Neural cell (in vitro differentiated cells): ENCODE measurements around the gene MYOG. TPM values are rescaled to one million over a fixed set of nuclear protein-coding genes. Genes with fewer than 3 reads are reported as not detected.

Experiments
- H2AFZ ChIP-seq: fragments of 200-600, 300-800 bp; sonication (generic), shearing (Covaris generic); 2 replicates; pipeline ENCODE4 v1.6.0; 2014; ENCODE audit warnings: low read depth, mild to moderate bottlenecking, antibody characterized with exemption, low read length, moderate library complexity
- H3F3A ChIP-seq: fragments of 200-600 bp; shearing (Covaris generic); 2 replicates; pipeline ENCODE4 v1.6.1; 2016; ENCODE audit warnings: mild to moderate bottlenecking, moderate library complexity, mixed read lengths, antibody characterized with exemption, low read length; ENCODE audit not compliant: insufficient read depth, poor library complexity, severe bottlenecking
- H3K27ac ChIP-seq: fragments of 200-600, 300-800 bp; sonication (generic), shearing (Covaris generic); 2 replicates; pipeline ENCODE4 v1.5.1; 2014; ENCODE audit warnings: mild to moderate bottlenecking, low read length, moderate library complexity
- H3K27me3 ChIP-seq: fragments of 300-800, 200-600 bp; sonication (generic), shearing (Covaris generic); 2 replicates; pipeline ENCODE4 v1.6.0; 2014; ENCODE audit warnings: mild to moderate bottlenecking, low read depth, low read length, moderate library complexity; ENCODE audit not compliant: insufficient read depth
- H3K36me3 ChIP-seq: fragments of 300-800, 200-600 bp; sonication (generic), shearing (Covaris generic); 2 replicates; pipeline ENCODE4 v1.5.1; 2014; ENCODE audit warnings: mild to moderate bottlenecking, antibody characterized with exemption, low read length, moderate library complexity; ENCODE audit not compliant: insufficient read depth
- H3K4me2 ChIP-seq: fragments of 300-800, 200-600 bp; sonication (generic), shearing (Covaris generic); 2 replicates; pipeline ENCODE4 v1.6.0; 2014; ENCODE audit warnings: mild to moderate bottlenecking, low read length
- H3K4me3 ChIP-seq: fragments of 300-800, 200-600 bp; sonication (generic), shearing (Covaris generic); 2 replicates; pipeline ENCODE4 v1.5.1; 2014; ENCODE audit warnings: mild to moderate bottlenecking, low read length, moderate library complexity
- H3K79me2 ChIP-seq: fragments of 200-600 bp; shearing (Covaris generic); replicated peaks from 2 replicates; pipeline ENCODE4 v1.6.0; 2014; ENCODE audit warnings: mild to moderate bottlenecking, low read length, moderate library complexity; ENCODE audit not compliant: insufficient read depth
- H3K9ac ChIP-seq: fragments of 300-800, 200-600 bp; sonication (generic), shearing (Covaris generic); 2 replicates; pipeline ENCODE4 v1.6.1; 2016; ENCODE audit warnings: mild to moderate bottlenecking, low read length, mixed read lengths
- H3K9me2 ChIP-seq: fragments of 200-600 bp; shearing (Covaris generic); 2 replicates; pipeline ENCODE4 v1.6.1; 2016; ENCODE audit warnings: mild to moderate bottlenecking, low read length, mixed read lengths; ENCODE audit not compliant: insufficient read depth
- H3K9me3 ChIP-seq: fragments of 200-600, 300-800 bp; sonication (generic), shearing (Covaris generic); 2 replicates; pipeline ENCODE4 v1.6.1; 2016; ENCODE audit warnings: mild to moderate bottlenecking, mixed run types, low read length, moderate library complexity, mixed read lengths
- H4K20me1 ChIP-seq: fragments of 200-600 bp; shearing (Covaris generic); 2 replicates; pipeline ENCODE4 v1.6.1; 2016; ENCODE audit warnings: mild to moderate bottlenecking, mixed run types; ENCODE audit not compliant: insufficient read depth
- EP300 ChIP-seq: fragments of 450-650 bp; conservative IDR thresholded peaks from 2 replicates; pipeline ENCODE4 v1.6.1; 2014; ENCODE audit warnings: antibody characterized with exemption, mild to moderate bottlenecking, moderate library complexity; ENCODE audit not compliant: poor library complexity, severe bottlenecking
- EZH2 ChIP-seq: fragments of 200-600, 300-800 bp; shearing (Covaris generic), sonication (generic); IDR thresholded peaks from 2 replicates; pipeline ENCODE4 v1.6.1; 2014; ENCODE audit warnings: antibody characterized with exemption, low read length, borderline replicate concordance, mild to moderate bottlenecking; ENCODE audit not compliant: insufficient read depth, poor library complexity, severe bottlenecking
- MXI1 ChIP-seq: fragments of 450-650 bp; conservative IDR thresholded peaks from 2 replicates; pipeline ENCODE4 v1.6.1; 2014; ENCODE audit warnings: antibody characterized with exemption, mild to moderate bottlenecking; ENCODE audit not compliant: poor library complexity, severe bottlenecking
- POLR2AphosphoS5 ChIP-seq: IDR thresholded peaks from 2 replicates; pipeline ENCODE4 v1.6.1; 2012
- RAD21 ChIP-seq: fragments of 450-650 bp; conservative IDR thresholded peaks from 2 replicates; pipeline ENCODE4 v1.6.1; 2014; ENCODE audit warnings: antibody characterized with exemption, mild to moderate bottlenecking, moderate library complexity
- SMC3 ChIP-seq: fragments of 450-650 bp; conservative IDR thresholded peaks from 2 replicates; pipeline ENCODE4 v1.6.1; 2014; ENCODE audit warnings: antibody characterized with exemption, mild to moderate bottlenecking, moderate library complexity; ENCODE audit not compliant: poor library complexity
- TAF1 ChIP-seq: IDR thresholded peaks from 2 replicates; pipeline ENCODE4 v1.6.1; 2012; ENCODE audit warnings: low read depth
- polyA plus RNA-seq: library from polyadenylated mRNA; depleted of rRNA; stranded (reverse); fragments of >200 nt; gene quantifications from 2 replicates; pipeline ENCODE4 v1.2.3, GENCODE V29; 2014
- TF ChIP-seq, protein P1 (sequence below): fragments of 450-650 bp; IDR thresholded peaks from 2 replicates; pipeline ENCODE4 v1.5.1; 2014; ENCODE audit warnings: antibody characterized with exemption, mild to moderate bottlenecking, moderate library complexity; ENCODE audit not compliant: poor library complexity, severe bottlenecking
- TF ChIP-seq, protein P2 (sequence below): IDR thresholded peaks from 2 replicates; pipeline ENCODE4 v1.6.1; 2012; ENCODE audit warnings: borderline replicate concordance

MYOG gene
- polyA plus RNA-seq, 1 donor from 2014 or later = not detected

DNA sequence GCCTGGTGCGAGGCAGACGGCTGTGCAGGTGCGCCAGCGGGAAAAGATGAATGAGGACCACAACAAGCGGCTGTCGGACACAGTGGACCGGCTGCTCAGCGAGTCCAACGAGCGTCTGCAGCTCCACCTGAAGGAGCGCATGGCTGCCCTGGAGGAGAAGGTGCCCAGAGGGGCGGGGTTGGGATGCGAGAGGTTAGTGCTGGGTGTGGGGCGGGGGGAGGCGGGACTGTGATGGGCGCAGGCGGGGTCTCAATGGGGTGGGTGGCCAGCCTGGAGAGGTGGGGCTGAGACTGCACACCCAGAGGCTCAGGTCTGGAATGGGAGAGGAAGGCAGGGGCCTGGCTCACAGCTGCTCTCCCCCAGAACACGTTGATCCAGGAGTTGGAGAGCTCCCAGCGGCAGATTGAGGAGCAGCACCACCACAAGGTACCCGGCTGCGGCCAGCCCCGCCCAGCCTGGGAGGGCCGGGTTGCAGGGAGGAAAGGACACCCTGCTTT is 37.2 kb downstream of the MYOG start:
- H3K9me3 ChIP-seq = no peaks in the 10 kb centered on the region
- no peaks in the 10 kb centered on the region for H3K27me3 ChIP-seq
- H3K9ac ChIP-seq = no peak overlapping the region
- H3F3A ChIP-seq = no peaks in the 10 kb centered on the region
- no peak overlapping the region for H3K4me3 ChIP-seq
- H3K36me3 ChIP-seq = no peaks in the 10 kb centered on the region
- no peak overlapping the region for H2AFZ ChIP-seq
- H3K9me2 ChIP-seq = no peaks in the 10 kb centered on the region
- no peak overlapping the region for H3K4me2 ChIP-seq
- H3K79me2 ChIP-seq = no peaks in the 10 kb centered on the region
- H4K20me1 ChIP-seq = no peaks in the 10 kb centered on the region
- TF ChIP-seq EP300 (no peak), POLR2AphosphoS5 (no peak), MXI1 (no peak)
- H3K27ac ChIP-seq = no peak overlapping the region

DNA sequence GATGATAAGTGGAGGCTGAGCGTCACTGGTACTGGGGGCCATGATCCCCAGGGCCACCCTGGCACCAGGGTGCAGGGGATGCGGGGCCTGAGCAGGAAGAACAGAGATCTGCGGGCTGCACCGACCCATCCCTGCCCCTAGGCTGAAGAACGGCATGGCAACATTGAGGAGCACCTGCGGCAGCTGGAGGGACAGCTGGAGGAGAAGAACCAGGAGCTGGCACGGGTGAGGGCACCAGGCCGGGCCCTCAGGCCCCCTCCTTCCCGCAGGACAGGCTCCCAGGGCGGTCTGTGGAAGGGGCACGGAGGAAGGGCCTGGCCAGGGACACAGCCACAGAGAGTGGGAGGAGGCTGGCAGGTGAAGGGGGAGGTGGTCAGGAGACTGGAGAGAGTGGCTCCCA is 37.7 kb downstream of the MYOG start:
- H3F3A ChIP-seq = no peaks in the 10 kb centered on the region
- no peaks in the 10 kb centered on the region for H3K9me3 ChIP-seq
- no peak overlapping the region for H3K9ac ChIP-seq
- no peaks in the 10 kb centered on the region for H3K9me2 ChIP-seq
- H2AFZ ChIP-seq = no peak overlapping the region
- H3K4me3 ChIP-seq = no peak overlapping the region
- no peak overlapping the region for H3K27ac ChIP-seq
- no peaks in the 10 kb centered on the region for H3K79me2 ChIP-seq
- no peaks in the 10 kb centered on the region for H3K27me3 ChIP-seq
- no peak overlapping the region for H3K4me2 ChIP-seq
- no peaks in the 10 kb centered on the region for H4K20me1 ChIP-seq
- no peak for TF ChIP-seq RAD21
- no peak for TF ChIP-seq TAF1
- TF ChIP-seq, protein P1, sequence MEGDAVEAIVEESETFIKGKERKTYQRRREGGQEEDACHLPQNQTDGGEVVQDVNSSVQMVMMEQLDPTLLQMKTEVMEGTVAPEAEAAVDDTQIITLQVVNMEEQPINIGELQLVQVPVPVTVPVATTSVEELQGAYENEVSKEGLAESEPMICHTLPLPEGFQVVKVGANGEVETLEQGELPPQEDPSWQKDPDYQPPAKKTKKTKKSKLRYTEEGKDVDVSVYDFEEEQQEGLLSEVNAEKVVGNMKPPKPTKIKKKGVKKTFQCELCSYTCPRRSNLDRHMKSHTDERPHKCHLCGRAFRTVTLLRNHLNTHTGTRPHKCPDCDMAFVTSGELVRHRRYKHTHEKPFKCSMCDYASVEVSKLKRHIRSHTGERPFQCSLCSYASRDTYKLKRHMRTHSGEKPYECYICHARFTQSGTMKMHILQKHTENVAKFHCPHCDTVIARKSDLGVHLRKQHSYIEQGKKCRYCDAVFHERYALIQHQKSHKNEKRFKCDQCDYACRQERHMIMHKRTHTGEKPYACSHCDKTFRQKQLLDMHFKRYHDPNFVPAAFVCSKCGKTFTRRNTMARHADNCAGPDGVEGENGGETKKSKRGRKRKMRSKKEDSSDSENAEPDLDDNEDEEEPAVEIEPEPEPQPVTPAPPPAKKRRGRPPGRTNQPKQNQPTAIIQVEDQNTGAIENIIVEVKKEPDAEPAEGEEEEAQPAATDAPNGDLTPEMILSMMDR = no peak
- no peak for TF ChIP-seq EP300
- no peak for TF ChIP-seq MXI1
- TF ChIP-seq, protein P2, sequence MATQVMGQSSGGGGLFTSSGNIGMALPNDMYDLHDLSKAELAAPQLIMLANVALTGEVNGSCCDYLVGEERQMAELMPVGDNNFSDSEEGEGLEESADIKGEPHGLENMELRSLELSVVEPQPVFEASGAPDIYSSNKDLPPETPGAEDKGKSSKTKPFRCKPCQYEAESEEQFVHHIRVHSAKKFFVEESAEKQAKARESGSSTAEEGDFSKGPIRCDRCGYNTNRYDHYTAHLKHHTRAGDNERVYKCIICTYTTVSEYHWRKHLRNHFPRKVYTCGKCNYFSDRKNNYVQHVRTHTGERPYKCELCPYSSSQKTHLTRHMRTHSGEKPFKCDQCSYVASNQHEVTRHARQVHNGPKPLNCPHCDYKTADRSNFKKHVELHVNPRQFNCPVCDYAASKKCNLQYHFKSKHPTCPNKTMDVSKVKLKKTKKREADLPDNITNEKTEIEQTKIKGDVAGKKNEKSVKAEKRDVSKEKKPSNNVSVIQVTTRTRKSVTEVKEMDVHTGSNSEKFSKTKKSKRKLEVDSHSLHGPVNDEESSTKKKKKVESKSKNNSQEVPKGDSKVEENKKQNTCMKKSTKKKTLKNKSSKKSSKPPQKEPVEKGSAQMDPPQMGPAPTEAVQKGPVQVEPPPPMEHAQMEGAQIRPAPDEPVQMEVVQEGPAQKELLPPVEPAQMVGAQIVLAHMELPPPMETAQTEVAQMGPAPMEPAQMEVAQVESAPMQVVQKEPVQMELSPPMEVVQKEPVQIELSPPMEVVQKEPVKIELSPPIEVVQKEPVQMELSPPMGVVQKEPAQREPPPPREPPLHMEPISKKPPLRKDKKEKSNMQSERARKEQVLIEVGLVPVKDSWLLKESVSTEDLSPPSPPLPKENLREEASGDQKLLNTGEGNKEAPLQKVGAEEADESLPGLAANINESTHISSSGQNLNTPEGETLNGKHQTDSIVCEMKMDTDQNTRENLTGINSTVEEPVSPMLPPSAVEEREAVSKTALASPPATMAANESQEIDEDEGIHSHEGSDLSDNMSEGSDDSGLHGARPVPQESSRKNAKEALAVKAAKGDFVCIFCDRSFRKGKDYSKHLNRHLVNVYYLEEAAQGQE = no peak
- TF ChIP-seq EZH2 = no peak
- no peak for TF ChIP-seq SMC3
- no peak for TF ChIP-seq POLR2AphosphoS5
- no peaks in the 10 kb centered on the region for H3K36me3 ChIP-seq
